ENCODE measurements around the gene NUAK2. TPM values are rescaled to one million over a fixed set of nuclear protein-coding genes. Genes with fewer than 3 reads are reported as not detected.
"Not testable (repeated sequence)": the region's sequence is repeated elsewhere in the genome, so short reads cannot be mapped to it uniquely, and the experiment has no call there.

Gene NUAK2
- total RNA-seq, 1 donor from 2014 or later, result 4.7 TPM

DNA sequence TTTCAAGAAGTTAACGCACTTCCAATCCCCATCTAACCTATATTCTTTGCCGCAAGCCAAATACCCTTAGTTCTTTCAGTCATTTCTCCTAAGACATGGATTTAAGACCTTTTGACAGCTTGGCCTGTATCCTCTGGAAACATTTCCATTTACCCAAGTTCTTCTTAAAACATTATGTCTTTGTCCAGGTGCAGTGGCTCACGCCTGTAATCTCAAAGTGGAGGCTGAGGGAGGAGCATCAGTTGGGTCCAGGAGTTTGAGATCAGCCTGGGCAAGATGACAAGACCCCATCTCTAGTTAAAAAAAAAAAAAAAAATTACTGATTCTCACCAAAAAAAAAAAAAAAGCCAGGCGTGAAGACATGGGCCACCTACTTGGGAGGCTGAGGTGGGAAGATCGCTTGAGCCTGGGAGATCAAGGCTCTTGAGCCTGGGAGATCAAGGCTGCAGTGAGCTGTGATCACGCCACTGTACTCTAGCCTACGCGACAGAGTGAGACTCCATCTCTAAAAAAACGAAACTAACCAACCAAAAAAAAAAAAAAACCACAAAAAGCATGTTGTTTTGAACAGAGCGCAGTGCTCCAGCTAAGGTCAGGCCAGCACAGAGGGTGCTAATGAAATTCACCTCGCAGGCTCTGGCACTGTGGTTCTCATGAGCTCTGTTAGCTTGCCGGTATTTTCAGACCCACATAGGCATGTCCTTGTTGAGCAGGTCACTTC lies 36.0 kb downstream of the NUAK2 start:
- ATAC-seq (peak; percentile 65), DNase-seq (ENCODE audit: low spot score) (no peak)
- intact Hi-C loops (cut with DNase I), result no loop called here

DNA sequence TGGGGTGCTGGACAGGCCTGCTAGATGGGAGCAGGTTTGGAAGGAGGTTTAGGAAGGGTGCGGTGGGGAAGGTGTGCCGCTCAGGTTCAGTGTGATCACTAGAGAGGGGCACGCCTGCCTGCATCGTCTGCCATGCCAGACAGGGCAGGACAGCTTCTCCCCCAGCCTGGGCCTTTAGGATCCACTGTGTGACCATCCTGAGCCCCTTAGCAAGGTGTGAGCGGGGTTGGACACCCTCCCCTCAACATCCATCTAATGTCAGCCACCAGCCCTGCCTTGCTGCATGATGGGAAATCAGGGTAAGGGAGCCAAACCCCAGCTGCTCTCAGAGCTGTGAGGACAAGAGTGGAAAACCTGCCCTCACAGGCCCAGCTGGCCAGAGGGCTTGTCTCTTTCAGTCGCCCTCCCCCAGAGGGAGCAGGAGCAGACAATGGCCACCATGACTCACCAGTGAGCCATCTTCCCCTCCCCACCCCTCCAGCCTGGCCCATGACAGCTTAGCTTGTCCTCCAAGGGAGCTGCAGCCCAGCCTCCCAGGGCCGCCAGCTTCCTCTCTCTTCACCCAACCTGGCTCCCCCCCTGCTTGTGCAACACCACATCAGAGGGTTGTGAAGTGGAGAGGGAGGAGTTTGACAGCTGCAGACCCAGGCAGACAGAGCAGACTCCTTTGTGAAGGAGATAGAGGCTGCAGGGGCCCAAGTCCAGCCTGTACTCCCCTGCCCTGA lies 37.0 kb downstream of the NUAK2 start:
- ATAC-seq (peak; percentile 95), DNase-seq (ENCODE audit: low spot score) (peak; percentile 86)
- intact Hi-C loops (cut with DNase I), result no loop called here

DNA sequence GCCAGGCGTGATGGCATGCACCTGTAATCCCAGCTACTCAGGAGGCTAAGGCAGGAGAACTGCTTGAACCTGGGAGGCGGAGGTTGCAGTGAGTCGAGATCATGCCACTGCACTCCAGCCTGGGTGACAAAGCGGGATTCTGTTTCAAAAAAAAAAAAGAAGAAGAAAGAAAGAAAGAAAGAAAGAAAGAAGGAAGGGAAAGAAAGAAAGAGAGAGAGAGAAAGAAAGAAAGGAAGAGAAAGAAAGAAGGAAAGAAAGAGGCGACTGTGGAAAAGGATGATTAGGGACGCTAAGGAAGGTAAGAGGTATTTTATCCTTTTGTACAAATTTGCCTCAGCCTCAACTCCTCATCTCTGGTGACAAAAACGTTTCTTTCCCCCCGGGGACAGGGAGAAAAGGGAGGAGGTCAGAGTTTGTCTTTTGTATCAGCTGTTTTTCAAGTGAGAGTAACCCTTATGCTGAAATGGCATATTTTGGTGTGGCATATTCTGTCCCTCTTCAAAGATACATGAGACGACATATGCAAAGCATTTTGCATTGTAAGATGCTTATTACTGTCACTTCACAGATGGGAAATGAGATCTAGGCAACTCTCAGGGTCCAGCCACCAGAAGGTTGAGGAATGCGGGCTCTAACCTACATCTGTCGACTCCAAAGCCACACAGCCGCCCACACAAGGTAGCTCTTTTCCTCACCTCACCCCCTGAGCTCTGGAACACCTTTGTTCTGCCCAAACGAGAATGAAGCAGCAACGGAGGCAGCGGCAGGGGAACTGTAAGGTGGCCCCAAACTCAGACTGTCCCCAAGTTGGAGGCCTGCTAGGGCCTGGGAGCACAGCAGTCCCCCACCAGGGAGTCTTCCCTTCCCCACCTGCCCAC lies 38.0 kb downstream of the NUAK2 start:
- DNase-seq (ENCODE audit: low spot score), result no peak
- intact Hi-C loops (cut with DNase I), result no loop called here
- ATAC-seq, result no peak

DNA sequence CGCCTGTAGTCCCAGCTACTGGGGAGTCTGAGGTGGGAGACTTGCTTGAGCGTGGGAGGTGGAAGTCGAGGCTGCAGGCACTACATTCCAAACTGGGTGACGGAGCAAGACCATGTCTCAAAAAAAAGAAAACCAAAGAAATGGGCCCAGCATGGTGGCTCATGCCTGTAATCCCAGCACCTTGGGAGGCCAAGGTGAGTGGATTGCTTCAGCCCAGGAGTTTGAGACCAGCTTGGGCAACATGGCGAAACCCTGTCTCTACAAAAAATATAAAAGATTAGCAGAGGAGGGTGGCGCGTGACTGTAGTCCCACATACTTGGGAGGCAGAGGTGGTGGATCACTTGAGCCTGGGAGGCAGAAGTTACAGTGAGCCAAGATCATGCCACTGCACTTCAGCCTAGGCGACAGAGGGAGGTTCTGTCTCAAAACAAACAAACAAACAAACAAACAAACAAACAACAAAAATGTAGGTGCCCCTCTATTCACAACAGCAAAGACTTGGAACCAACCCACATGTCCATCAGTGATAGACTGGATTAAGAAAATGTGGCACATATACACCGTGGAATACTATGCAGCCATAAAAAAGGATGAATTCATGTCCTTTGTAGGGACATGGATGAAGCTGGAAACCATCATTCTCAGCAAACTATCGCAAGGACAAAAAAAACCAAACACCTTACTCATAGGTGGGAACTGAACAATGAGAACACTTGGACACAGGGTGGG lies 40.7 kb downstream of the NUAK2 start:
- intact Hi-C loops (cut with DNase I); DNase-seq (ENCODE audit: low spot score); ATAC-seq: not testable (repeated sequence)

DNA sequence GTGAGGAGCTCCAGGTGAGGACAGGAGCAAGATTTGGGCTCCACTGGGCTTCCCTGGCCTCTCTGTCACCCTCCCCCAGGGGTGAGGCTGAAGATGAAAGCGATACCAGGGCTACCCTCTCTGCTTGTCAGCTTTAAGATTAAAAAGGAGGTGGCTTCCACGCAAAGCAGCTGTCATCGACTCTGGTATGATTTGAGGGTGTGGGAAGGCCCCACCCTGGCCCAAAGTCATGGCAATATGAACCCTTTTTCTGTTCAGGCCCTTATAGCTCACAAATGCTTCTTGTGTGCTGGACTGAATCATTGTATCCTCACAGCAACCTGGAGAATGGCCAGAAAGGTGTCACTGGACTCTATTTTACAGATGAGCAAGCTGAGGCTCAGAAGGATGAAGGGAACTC lies 41.6 kb downstream of the NUAK2 start:
- ATAC-seq (no peak), DNase-seq (ENCODE audit: low spot score) (no peak)
- intact Hi-C loops (cut with DNase I), result loop anchor here (10.0 kb wide), 1 partner anchor 205 kb away; no protein-coding TSS in a partner anchor

DNA sequence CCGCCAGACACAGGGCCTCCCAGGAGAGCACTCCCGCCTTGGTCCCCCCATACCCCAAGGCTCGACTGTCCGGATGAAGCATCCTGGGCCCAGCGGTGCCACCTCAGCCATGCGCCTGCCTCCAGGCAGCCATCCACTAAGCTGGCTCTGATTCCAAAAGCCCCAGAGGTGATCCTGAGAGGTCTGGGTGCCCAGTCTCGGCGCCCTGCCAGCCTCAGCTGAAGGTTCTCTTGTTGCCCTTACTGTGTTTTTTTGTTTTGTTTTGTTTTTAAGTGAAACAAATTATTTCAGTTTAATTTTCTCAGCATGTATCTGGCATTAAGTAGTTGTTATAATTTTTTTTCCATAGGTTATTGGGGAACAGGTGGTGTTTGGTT lies 44.9 kb downstream of the NUAK2 start:
- DNase-seq (ENCODE audit: low spot score) (no peak), ATAC-seq (no peak)
- intact Hi-C loops (cut with DNase I), result loop anchor here (10.0 kb wide), 1 partner anchor 208 kb away; no protein-coding TSS in a partner anchor

DNA sequence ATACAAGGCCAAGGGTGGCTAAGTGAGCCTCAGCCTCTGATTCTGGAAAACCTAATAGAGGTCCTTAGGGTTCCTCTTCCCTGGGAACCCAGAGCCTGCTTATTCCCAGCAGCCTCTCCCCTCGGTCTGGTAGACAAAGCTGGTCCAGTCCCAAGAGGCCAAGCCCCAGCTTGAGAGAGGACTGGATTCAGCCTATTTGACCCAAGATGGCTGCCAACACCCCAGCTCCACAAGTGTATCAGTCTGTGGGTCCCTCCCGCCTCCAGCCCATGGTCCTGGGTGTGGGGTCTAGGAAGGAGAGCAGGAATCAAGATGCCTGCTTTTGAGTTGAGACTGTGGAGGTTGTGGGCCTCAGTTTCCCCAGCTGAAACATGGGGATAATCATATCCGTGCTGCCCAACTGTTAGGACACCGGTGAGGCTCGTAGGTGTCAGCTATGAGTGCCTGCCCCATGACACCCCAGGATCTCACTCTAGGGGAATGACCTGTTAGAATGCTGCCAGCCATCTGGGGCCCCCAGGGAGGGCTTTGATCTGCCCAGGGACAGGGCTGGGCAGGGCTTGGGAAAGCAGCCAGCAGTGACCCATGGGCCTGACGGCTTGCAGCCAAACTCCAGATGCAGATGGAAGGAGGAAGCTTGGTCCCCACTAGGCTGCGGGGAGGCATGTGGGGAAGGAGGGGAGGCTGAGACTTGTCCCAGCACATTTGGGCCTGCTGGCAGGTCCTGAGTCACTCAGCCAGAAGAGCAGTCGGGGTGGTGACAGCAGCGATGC lies 45.4 kb downstream of the NUAK2 start:
- DNase-seq (ENCODE audit: low spot score), result no peak
- ATAC-seq, result no peak
- intact Hi-C loops (cut with DNase I), result loop anchor here (10.0 kb wide), 1 partner anchor 209 kb away; no protein-coding TSS in a partner anchor

DNA sequence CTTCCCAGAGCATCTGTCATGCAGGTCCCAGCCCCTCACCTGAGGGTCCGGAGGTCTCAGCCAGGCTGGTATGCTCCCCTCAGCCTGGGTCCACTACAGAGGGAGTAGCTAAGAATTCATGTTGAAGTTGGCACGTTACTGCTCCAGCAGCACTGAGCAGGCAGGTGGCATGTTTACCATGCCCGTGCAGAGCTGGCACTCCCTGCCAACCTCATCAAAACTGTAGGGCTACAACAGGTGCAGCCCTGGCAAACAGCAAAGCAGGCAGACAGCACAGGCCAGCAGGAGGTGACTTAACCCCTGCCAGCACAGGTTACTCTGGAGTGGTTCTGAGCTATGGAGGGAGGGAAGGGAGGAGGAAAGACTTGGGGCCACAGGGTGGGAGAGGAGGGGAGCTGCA lies 46.4 kb downstream of the NUAK2 start:
- DNase-seq (ENCODE audit: low spot score), result no peak
- no peak for ATAC-seq
- intact Hi-C loops (cut with DNase I), result loop anchor here (10.0 kb wide), 1 partner anchor 210 kb away; no protein-coding TSS in a partner anchor

DNA sequence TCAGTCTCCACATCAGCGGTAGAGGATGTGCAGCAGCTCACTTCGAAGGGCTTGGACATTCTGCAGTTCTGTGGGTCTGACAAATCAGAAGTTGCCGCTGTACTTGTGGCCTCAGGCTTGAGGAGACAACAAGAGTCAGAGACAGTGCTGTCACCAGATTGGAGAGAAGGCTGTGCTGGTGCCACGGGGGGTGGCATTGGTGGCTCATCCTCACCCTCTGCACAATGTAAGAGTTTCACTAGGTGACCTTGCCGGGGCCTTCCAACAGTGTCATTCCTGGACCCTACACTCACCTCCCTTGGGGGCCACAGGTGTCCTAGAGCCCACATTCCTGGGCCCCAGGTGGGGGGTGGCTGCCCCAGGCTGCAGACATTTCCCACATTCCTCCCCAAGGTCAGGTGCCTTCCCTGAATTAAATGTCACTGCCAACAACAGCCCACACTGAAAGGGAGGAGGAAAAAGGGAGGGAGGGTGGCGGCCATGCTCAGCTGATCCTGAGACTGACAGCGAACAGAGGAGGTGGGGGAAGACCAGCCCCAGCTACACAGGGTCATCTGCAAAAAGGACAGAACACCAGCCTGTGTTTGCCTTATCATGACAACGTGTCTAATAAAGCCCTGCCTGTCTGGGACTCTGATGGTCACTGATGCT lies 47.4 kb downstream of the NUAK2 start:
- no peak for ATAC-seq

DNA sequence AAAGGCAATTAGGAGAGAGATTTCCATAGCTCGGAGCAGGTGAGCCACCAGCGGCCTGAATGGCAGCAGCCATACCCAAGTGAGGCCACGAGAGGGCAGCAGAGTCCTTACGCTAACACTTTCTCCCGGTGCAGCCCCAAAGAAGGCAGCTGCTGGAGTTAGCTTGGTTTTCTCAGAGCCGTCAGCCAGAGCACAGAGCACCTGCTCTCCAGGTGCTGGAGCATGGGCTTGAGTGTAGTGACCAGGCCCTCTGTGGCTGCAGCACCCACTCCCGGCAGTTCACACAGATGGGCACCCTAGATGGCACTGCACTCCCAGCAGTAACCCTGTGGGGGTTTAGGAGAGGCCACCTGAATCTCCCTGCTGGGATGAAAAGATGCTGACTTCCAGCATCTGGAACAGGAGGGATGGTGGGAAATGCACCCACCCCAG lies 48.0 kb downstream of the NUAK2 start:
- peak; percentile 85 for ATAC-seq
- intact Hi-C loops (cut with DNase I), result loop anchor here (2.0 to 10.0 kb wide), 2 partner anchors 51 to 211 kb away; no protein-coding TSS in a partner anchor
- peak; percentile 94 for DNase-seq (ENCODE audit: low spot score)

More for the DNA sequence above, 47.4 kb downstream of the NUAK2 start:
- intact Hi-C loops (cut with DNase I), result loop anchor here (10.0 kb wide), 1 partner anchor 211 kb away; no protein-coding TSS in a partner anchor
- no peak for DNase-seq (ENCODE audit: low spot score)

DNA sequence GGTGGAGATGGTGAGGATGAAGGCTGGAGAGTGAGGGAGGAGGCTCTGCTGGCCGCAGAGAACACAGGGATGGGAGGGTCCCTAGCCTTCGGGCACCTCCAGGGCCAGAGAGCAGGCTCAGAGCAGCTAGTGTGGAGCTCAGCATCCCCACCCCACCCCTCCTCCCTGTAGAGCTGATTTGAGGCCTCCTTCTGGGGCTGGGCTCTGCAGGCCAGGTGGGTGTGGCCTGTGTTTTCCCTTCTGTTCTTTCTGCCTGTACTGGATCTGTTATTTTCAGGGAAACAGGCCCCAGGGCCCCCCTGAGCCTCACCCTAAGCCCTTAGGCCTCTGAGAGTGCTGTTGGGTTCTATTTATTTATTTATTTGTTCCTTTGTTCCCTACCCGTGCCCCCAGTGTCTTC lies 49.0 kb downstream of the NUAK2 start:
- intact Hi-C loops (cut with DNase I), result loop anchor here (2.0 to 10.0 kb wide), 2 partner anchors 52 to 212 kb away; no protein-coding TSS in a partner anchor
- ATAC-seq (peak; percentile 28), DNase-seq (ENCODE audit: low spot score) (no peak)

DNA sequence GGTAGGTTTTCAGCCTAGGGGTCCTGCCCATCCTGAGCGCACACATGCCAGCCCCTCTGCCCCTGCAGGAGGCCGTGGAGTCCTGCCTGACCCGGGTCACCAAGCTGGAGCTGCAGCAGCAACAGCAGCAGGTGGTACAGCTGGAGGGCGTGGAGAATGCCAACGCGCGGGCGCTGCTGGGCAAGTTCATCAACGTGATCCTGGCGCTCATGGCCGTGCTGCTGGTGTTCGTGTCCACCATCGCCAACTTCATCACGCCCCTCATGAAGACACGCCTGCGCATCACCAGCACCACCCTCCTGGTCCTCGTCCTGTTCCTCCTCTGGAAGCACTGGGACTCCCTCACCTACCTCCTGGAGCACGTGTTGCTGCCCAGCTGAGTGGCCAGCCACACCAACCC lies 49.8 kb downstream of the NUAK2 start:
- intact Hi-C loops (cut with DNase I), result loop anchor here (2.0 to 10.0 kb wide), 2 partner anchors 53 to 213 kb away; no protein-coding TSS in a partner anchor
- DNase-seq (ENCODE audit: low spot score) (no peak), ATAC-seq (no peak)

DNA sequence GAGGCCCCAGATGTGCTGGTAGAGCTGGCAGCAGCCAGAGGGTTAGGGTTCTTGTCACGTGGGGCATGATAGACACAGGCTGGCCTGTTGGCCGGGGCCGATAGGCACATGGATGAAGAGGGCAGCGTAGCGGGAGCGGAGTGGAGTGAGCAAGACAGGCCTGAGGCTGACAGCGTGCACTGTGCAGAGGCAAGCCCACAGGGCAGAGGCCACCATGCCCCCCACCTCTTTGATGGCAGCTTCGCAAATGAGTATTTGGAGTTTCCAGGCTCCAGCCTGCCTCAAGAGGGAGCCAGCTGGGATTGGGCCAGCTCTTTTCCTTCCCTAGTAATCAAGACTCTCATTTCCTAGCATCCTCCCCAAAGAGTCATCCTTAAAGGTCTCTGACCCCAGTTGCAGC lies 50.3 kb downstream of the NUAK2 start:
- no peak for DNase-seq (ENCODE audit: low spot score)
- intact Hi-C loops (cut with DNase I), result loop anchor here (10.0 kb wide), 1 partner anchor 214 kb away; no protein-coding TSS in a partner anchor

DNA sequence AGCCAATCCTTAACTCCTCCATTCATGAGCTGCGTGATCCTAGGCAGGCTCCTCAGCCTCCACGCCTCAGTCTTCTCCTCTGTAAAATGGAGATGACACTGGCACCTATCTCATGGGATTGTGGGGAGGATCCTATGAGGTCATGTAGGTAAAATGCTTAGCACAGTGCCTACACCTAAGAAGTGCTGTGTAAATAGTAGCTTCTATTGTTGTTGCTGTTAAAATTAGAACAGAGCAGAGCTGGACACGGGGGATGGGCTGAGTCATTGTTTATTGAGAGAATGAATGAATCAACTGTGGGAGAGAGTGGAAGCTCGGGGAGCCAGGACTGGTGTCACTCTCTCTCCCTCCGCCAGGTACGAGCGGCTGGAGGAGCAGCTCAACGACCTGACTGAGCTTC lies 50.8 kb downstream of the NUAK2 start:
- intact Hi-C loops (cut with DNase I), result loop anchor here (10.0 kb wide), 1 partner anchor 214 kb away; no protein-coding TSS in a partner anchor
- ATAC-seq, result no peak
- DNase-seq (ENCODE audit: low spot score), result no peak

More for the DNA sequence above, 50.3 kb downstream of the NUAK2 start:
- no peak for ATAC-seq

DNA sequence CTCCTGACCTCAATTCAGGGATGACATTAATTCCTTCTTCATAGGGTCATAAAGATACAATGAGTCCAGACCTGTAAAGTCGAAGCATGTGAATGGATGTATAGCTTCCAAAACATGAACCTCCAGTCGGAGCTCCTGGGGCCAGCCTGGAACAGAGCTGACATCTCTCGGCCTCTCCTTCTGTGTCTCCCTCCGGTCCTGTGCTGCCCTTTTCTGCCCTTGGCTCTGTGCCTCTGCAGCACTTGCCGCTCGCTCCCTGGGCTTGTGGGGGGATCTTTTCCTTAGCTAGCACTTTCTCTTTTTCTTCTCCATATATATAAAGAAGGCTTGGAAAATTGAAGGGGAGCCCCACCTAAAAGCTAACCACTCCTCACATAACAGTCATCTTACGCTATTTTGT lies 51.3 kb downstream of the NUAK2 start:
- intact Hi-C loops (cut with DNase I), result loop anchor here (10.0 kb wide), 1 partner anchor 215 kb away; no protein-coding TSS in a partner anchor
- ATAC-seq (no peak), DNase-seq (ENCODE audit: low spot score) (no peak)

DNA sequence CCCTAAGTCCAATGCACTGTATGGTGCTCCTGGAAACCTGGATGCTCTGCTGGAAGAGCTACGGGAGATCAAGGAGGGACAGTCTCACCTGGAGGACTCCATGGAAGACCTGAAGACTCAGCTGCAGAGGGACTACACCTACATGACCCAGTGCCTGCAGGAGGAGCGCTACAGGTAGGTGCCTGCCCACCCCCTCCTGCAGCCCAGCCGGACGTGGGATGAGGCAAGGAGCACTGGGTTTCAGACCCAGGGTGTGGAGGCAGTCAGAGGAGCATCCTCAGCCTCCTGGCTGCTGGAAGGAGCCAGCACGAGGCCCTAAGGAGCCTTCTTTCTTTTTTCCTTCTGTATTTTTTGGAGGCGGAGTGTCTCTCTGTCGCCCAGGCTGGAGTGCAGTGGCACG lies 51.8 kb downstream of the NUAK2 start:
- no peak for DNase-seq (ENCODE audit: low spot score)
- no peak for ATAC-seq
- intact Hi-C loops (cut with DNase I), result loop anchor here (10.0 kb wide), 1 partner anchor 215 kb away; no protein-coding TSS in a partner anchor

Measured in sciatic nerve (tissue), 2 donors.